Measurements from ENCODE around the gene AUP1. TPM values are rescaled to one million over a fixed set of nuclear protein-coding genes. Genes with fewer than 3 reads are reported as not detected.

AUP1 gene
- total RNA-seq, 4 donors from 2014 or later = 120 to 157 (median 146) TPM

- DNase-seq (ENCODE audit: low spot score) (no peak), ATAC-seq (ENCODE audit: low FRiP score) (no peak)
- TF ChIP-seq CTCF (IDR thresholded peaks at IDR 0.05) = no peak
Observed at GRCh38 chr2:74516650-74517049, 12.9 kb downstream of the AUP1 start.

- ATAC-seq (ENCODE audit: low FRiP score) (no peak), DNase-seq (ENCODE audit: low spot score) (no peak)
- TF ChIP-seq CTCF (IDR thresholded peaks at IDR 0.05) = no peak
Observed at GRCh38 chr2:74515981-74516633, 13.4 kb downstream of the AUP1 start.

- no peak for ATAC-seq (ENCODE audit: low FRiP score)
- TF ChIP-seq CTCF (IDR thresholded peaks at IDR 0.05) = no peak
- DNase-seq (ENCODE audit: low spot score) = no peak
Observed at GRCh38 chr2:74515271-74515980, 14.1 kb downstream of the AUP1 start.

GRCh38 chr2:74514368-74515270 lies 14.9 kb downstream of the AUP1 start, which contains the start of gene TLX2:
Gene TLX2 (plus strand): TSS chr2:74514450. CDS start chr2:74514807, 357 bp downstream.
- ATAC-seq (ENCODE audit: low FRiP score) (no peak), DNase-seq (ENCODE audit: low spot score) (no peak)
- TF ChIP-seq CTCF (IDR thresholded peaks at IDR 0.05) = no peak

- ATAC-seq (ENCODE audit: low FRiP score) (no peak), DNase-seq (ENCODE audit: low spot score) (no peak)
- TF ChIP-seq CTCF (IDR thresholded peaks at IDR 0.05) = no peak
Observed at GRCh38 chr2:74513605-74514367, 15.7 kb downstream of the AUP1 start.

Data from omental fat pad (tissue), 4 donors.